HG02970 (cell line): ENCODE measurements around the gene C6orf15.
A peak's percentile ranks its signal among the peaks of the same experiment; 100 is the strongest.

ENCODE experiments used
- ATAC-seq: cut with Tn5 transposase; IDR thresholded peaks from one replicate; pipeline ENCODE4 v1.9.1; 2021; ENCODE audit warnings: mild to moderate bottlenecking, moderate library complexity, moderate number of reproducible peaks; ENCODE audit not compliant: unreplicated experiment, low FRiP score

The C6orf15 gene

GRCh38 chr6:31112478-31112877 lies at the start of gene C6orf15:
TSS of gene C6orf15 (minus strand) at chr6:31112575. CDS start at chr6:31112555, 20 bp downstream.
- ATAC-seq: no peak

GRCh38 chr6:31161216-31162126 lies 49.1 kb upstream of the C6orf15 start:
- no peak for ATAC-seq

GRCh38 chr6:31158863-31159855 lies 46.8 kb upstream of the C6orf15 start:
- no peak for ATAC-seq

- peak; percentile 89 for ATAC-seq
Observed at GRCh38 chr6:31158140-31158862, 45.9 kb upstream of the C6orf15 start, which contains the start of gene TCF19. TSS of gene TCF19 (plus strand) at chr6:31158589. CDS start at chr6:31159470, 881 bp downstream.

- ATAC-seq: no peak
Observed at GRCh38 chr6:31157513-31158139, 45.3 kb upstream of the C6orf15 start, which contains the start of gene CCHCR1. TSS of gene CCHCR1 (minus strand) at chr6:31157802. CDS start at chr6:31157600, 202 bp downstream.

- ATAC-seq: no peak
Observed at GRCh38 chr6:31156641-31157040, 44.3 kb upstream of the C6orf15 start.

- no peak for ATAC-seq
Observed at GRCh38 chr6:31154436-31154835, 42.1 kb upstream of the C6orf15 start.

GRCh38 chr6:31152781-31153180 lies 40.4 kb upstream of the C6orf15 start:
- ATAC-seq: no peak

GRCh38 chr6:31149827-31150447 lies 37.6 kb upstream of the C6orf15 start:
- ATAC-seq: no peak

- ATAC-seq: no peak
Observed at GRCh38 chr6:31145386-31145785, 33.0 kb upstream of the C6orf15 start.

- no peak for ATAC-seq
Observed at GRCh38 chr6:31144970-31145340, 32.6 kb upstream of the C6orf15 start.

- no peak for ATAC-seq
Observed at GRCh38 chr6:31144296-31144969, 32.1 kb upstream of the C6orf15 start.

- ATAC-seq: no peak
Observed at GRCh38 chr6:31143148-31143547, 30.8 kb upstream of the C6orf15 start.

- ATAC-seq: no peak
Observed at GRCh38 chr6:31142361-31142761, 30.0 kb upstream of the C6orf15 start.

GRCh38 chr6:31140643-31141042 lies 28.3 kb upstream of the C6orf15 start:
- no peak for ATAC-seq

- no peak for ATAC-seq
Observed at GRCh38 chr6:31139599-31139998, 27.2 kb upstream of the C6orf15 start.

- no peak for ATAC-seq
Observed at GRCh38 chr6:31138982-31139381, 26.6 kb upstream of the C6orf15 start, which contains the start of gene PSORS1C2. TSS of gene PSORS1C2 (minus strand) at chr6:31139066. CDS start at chr6:31139026, 40 bp downstream.

GRCh38 chr6:31135710-31136109 lies 23.3 kb upstream of the C6orf15 start:
- no peak for ATAC-seq

GRCh38 chr6:31132806-31133205 lies 20.4 kb upstream of the C6orf15 start:
- no peak for ATAC-seq
